AG08396 (cell line): Measurements from ENCODE around the gene NRN1.
A peak's percentile ranks its signal among the peaks of the same experiment; 100 is the strongest.
"Not testable (repeated sequence)": the region's sequence is repeated elsewhere in the genome, so short reads cannot be mapped to it uniquely, and the experiment has no call there.

Source experiments
- DNase-seq: peaks from one replicate; pipeline ENCODE4 v3.0.0; 2012; ENCODE audit warnings: low spot score, mixed read lengths

Gene NRN1

GRCh38 chr6:6006428-6007365, at the start of gene NRN1:
NRN1 (minus strand) TSS chr6:6006925; CDS start chr6:6006749, 176 bp downstream.
- DNase-seq = peak; percentile 29

- no peak for DNase-seq
Observed at GRCh38 chr6:6052216-6052615, 45.5 kb upstream of the NRN1 start.

GRCh38 chr6:6046716-6047115, 40.0 kb upstream of the NRN1 start:
- no peak for DNase-seq

- no peak for DNase-seq
Observed at GRCh38 chr6:6039946-6040509, 33.3 kb upstream of the NRN1 start.

GRCh38 chr6:6037179-6037578, 30.5 kb upstream of the NRN1 start:
- no peak for DNase-seq

- DNase-seq = no peak
Observed at GRCh38 chr6:6033858-6034257, 27.1 kb upstream of the NRN1 start.

GRCh38 chr6:6026513-6027205, 19.9 kb upstream of the NRN1 start:
- no peak for DNase-seq

GRCh38 chr6:6025736-6026135, 19.0 kb upstream of the NRN1 start:
- DNase-seq = no peak

- DNase-seq = no peak
Observed at GRCh38 chr6:6024220-6024619, 17.5 kb upstream of the NRN1 start.

- not testable (repeated sequence) for DNase-seq
Observed at GRCh38 chr6:6022841-6023240, 16.1 kb upstream of the NRN1 start.

- DNase-seq = peak; percentile 85
Observed at GRCh38 chr6:6008648-6009421, 2.1 kb upstream of the NRN1 start.

- no peak for DNase-seq
Observed at GRCh38 chr6:6008089-6008647, 1.4 kb upstream of the NRN1 start.

GRCh38 chr6:6007366-6008088, 802 bp upstream of the NRN1 start:
- DNase-seq = peak; percentile 22

GRCh38 chr6:6006006-6006427, 708 bp downstream of the NRN1 start:
- DNase-seq = peak; percentile 22

GRCh38 chr6:6005051-6006005, 1.4 kb downstream of the NRN1 start:
- DNase-seq = no peak

GRCh38 chr6:6004390-6004995, 2.2 kb downstream of the NRN1 start:
- peak; percentile 16 for DNase-seq

GRCh38 chr6:6003621-6004366, 2.9 kb downstream of the NRN1 start:
- peak; percentile 20 for DNase-seq

- DNase-seq = peak; percentile 15
Observed at GRCh38 chr6:6002848-6003620, 3.7 kb downstream of the NRN1 start.
